ENCODE measurements around the gene PRDM16. TPM values are rescaled to one million over a fixed set of nuclear protein-coding genes. Genes with fewer than 3 reads are reported as not detected.

PRDM16 gene
- total and polyA plus RNA-seq, 2 of the 13 experiments (the other 11 are each of a cell fraction or from before 2014, with no cell fraction given) = 0.15 to 0.81 TPM

DNA sequence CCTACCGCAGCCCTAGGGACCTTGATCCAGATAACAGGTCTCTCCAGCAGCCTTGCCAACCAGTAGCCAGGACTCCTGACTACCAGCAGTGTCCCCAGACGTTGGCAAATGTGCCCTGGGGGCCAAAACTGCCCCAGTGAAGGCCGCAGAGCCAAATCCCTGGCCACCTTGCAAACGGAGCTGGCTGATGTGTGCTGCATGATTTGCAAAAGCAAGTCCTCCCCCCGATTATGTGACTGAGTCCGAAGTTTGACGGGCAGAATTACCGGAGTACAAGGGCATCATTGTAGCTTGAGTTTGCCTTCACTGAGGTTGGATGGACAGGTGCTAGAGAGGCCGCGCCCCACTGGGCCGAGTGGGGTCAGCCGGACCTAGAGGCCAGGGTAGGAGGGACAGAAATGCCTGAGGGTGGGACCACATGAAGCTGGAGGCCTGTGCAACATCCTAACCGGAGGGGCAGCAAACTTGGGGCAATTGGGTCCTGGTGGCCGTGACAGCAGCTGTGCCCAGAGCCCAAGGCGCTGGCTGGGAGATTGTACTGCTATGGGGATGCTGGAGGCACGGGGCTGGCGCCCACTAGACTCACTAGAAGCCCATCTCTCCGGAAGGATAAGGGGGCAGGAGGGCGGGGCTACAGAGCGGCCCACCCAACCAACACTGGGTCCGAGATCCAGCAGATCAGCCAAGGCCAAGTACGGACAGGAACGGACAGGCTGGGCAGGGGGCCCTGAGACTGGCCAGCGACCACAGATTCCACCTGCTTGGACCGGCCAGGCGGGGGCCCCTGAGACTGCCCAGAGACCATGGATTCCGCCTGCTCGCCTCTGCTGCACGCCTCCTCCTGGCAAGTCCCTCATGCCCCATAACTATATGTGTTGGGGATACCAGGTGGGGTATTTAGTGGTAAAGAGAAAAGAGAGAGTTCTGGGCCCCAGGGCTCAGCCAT lies 388.2 kb downstream of the PRDM16 start (continued):
- TF ChIP-seq, protein P1, sequence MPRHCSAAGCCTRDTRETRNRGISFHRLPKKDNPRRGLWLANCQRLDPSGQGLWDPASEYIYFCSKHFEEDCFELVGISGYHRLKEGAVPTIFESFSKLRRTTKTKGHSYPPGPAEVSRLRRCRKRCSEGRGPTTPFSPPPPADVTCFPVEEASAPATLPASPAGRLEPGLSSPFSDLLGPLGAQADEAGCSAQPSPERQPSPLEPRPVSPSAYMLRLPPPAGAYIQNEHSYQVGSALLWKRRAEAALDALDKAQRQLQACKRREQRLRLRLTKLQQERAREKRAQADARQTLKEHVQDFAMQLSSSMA (CRISPR knock-in tag; IDR thresholded peaks at IDR 0.05) = no peak
- TF ChIP-seq, protein P2, sequence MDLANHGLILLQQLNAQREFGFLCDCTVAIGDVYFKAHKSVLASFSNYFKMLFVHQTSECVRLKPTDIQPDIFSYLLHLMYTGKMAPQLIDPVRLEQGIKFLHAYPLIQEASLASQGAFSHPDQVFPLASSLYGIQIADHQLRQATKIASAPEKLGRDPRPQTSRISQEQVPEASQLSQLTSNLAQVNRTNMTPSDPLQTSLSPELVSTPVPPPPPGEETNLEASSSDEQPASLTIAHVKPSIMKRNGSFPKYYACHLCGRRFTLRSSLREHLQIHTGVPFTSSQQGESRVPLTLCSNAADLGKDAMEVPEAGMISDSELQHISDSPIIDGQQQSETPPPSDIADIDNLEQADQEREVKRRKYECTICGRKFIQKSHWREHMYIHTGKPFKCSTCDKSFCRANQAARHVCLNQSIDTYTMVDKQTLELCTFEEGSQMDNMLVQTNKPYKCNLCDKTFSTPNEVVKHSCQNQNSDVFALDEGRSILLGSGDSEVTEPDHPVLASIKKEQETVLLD (CRISPR knock-in tag; IDR thresholded peaks at IDR 0.05; ENCODE audit: low read depth) = no peak
- TF ChIP-seq ZEB1 (IDR thresholded peaks at IDR 0.05; ENCODE audit: insufficient replicate concordance, low read depth) (no peak), ZNF136 (CRISPR knock-in tag; IDR thresholded peaks at IDR 0.05; ENCODE audit: low read depth) (no peak), ZNF101 (CRISPR knock-in tag; IDR thresholded peaks at IDR 0.05; ENCODE audit: borderline replicate concordance, low read depth) (no peak), PHF21A (CRISPR knock-in tag; IDR thresholded peaks at IDR 0.05) (peak; percentile 87), MIER2 (CRISPR knock-in tag; IDR thresholded peaks at IDR 0.05) (no peak), ZNF431 (CRISPR knock-in tag; IDR thresholded peaks at IDR 0.05; ENCODE audit: borderline replicate concordance, low read depth) (no peak), TCF7 (IDR thresholded peaks at IDR 0.05; ENCODE audit: low read depth) (no peak), CEBPG (CRISPR knock-in tag; IDR thresholded peaks at IDR 0.05) (peak; percentile 15), KDM4B (CRISPR knock-in tag; IDR thresholded peaks at IDR 0.05) (no peak), GATAD1 (CRISPR knock-in tag; IDR thresholded peaks at IDR 0.05) (no peak), ZNF225 (CRISPR knock-in tag; IDR thresholded peaks at IDR 0.05) (no peak), EHMT2 (IDR thresholded peaks at IDR 0.05; ENCODE audit: borderline replicate concordance, low read depth, low read length) (no peak), GABPA (IDR thresholded peaks at IDR 0.05; ENCODE audit: low read depth, low read length) (no peak), GABPA (CRISPR knock-in tag; IDR thresholded peaks at IDR 0.05; ENCODE audit: low read depth) (no peak), MATR3 (CRISPR knock-in tag; IDR thresholded peaks at IDR 0.05) (no peak), IKZF4 (CRISPR knock-in tag; IDR thresholded peaks at IDR 0.05; ENCODE audit: borderline replicate concordance, low read depth, not compliant biosample characterization) (peak; percentile 22), MEIS1 (CRISPR knock-in tag; IDR thresholded peaks at IDR 0.05; ENCODE audit: borderline replicate concordance) (peak; percentile 55; the same call in 1 of the 2 replicates)
- TF ChIP-seq, protein P3, sequence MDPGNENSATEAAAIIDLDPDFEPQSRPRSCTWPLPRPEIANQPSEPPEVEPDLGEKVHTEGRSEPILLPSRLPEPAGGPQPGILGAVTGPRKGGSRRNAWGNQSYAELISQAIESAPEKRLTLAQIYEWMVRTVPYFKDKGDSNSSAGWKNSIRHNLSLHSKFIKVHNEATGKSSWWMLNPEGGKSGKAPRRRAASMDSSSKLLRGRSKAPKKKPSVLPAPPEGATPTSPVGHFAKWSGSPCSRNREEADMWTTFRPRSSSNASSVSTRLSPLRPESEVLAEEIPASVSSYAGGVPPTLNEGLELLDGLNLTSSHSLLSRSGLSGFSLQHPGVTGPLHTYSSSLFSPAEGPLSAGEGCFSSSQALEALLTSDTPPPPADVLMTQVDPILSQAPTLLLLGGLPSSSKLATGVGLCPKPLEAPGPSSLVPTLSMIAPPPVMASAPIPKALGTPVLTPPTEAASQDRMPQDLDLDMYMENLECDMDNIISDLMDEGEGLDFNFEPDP (CRISPR knock-in tag; conservative IDR thresholded peaks at IDR 0.05) = 0 out of 2 replicates have a peak, but pooled peaks have one; percentile 78
- TF ChIP-seq, protein P4, sequence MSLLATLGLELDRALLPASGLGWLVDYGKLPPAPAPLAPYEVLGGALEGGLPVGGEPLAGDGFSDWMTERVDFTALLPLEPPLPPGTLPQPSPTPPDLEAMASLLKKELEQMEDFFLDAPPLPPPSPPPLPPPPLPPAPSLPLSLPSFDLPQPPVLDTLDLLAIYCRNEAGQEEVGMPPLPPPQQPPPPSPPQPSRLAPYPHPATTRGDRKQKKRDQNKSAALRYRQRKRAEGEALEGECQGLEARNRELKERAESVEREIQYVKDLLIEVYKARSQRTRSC (CRISPR knock-in tag; IDR thresholded peaks at IDR 0.05; ENCODE audit: low read depth) = no peak
- TF ChIP-seq, protein P5, sequence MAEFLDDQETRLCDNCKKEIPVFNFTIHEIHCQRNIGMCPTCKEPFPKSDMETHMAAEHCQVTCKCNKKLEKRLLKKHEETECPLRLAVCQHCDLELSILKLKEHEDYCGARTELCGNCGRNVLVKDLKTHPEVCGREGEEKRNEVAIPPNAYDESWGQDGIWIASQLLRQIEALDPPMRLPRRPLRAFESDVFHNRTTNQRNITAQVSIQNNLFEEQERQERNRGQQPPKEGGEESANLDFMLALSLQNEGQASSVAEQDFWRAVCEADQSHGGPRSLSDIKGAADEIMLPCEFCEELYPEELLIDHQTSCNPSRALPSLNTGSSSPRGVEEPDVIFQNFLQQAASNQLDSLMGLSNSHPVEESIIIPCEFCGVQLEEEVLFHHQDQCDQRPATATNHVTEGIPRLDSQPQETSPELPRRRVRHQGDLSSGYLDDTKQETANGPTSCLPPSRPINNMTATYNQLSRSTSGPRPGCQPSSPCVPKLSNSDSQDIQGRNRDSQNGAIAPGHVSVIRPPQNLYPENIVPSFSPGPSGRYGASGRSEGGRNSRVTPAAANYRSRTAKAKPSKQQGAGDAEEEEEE (CRISPR knock-in tag; IDR thresholded peaks at IDR 0.05; ENCODE audit: borderline replicate concordance) = no peak
- TF ChIP-seq, protein P6, sequence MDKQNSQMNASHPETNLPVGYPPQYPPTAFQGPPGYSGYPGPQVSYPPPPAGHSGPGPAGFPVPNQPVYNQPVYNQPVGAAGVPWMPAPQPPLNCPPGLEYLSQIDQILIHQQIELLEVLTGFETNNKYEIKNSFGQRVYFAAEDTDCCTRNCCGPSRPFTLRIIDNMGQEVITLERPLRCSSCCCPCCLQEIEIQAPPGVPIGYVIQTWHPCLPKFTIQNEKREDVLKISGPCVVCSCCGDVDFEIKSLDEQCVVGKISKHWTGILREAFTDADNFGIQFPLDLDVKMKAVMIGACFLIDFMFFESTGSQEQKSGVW (CRISPR knock-in tag; IDR thresholded peaks at IDR 0.05; ENCODE audit: borderline replicate concordance) = no peak
